A673 (cell line): ENCODE data around the gene CPE. TPM values are rescaled to one million over a fixed set of nuclear protein-coding genes. Genes with fewer than 3 reads are reported as not detected.

ENCODE experiments used
- BruUV-seq: library from RNA; stranded (reverse); fragments of 400-500 nt; replicated peaks from 2 replicates; lab custom pipeline; 2021; lab: Mats Ljungman, UMichigan
- CTCF ChIA-PET: fragments of 300-600 bp; sonication (Branson Sonifier 250); formaldehyde crosslinking; loops from one replicate; lab custom pipeline; 2022; ENCODE audit warnings: antibody characterized with exemption; lab: Charles Lee
- POLR2A ChIA-PET: fragments of 300-600 bp; sonication (Branson Sonifier 250); formaldehyde crosslinking; loops from one replicate; lab custom pipeline; 2022; ENCODE audit warnings: antibody characterized with exemption; ENCODE audit not compliant: low non-redundant PET; lab: Charles Lee
- DNase-seq: peaks from one replicate; pipeline ENCODE4 v3.0.0-alpha.2; 2015; ENCODE audit warnings: low spot score
- H3K27ac ChIP-seq: fragments of 200-600 bp; sonication (generic); 2 replicates; pipeline ENCODE4 v1.5.1; 2016; ENCODE audit warnings: mixed run types, low read depth, mild to moderate bottlenecking, mixed read lengths, antibody characterized with exemption, low read length; ENCODE audit not compliant: poor library complexity, severe bottlenecking
- H3K27me3 ChIP-seq: fragments of 200-600 bp; sonication (generic); replicated peaks from 2 replicates; pipeline ENCODE4 v1.6.1; 2017; ENCODE audit warnings: mixed run types, low read depth, mild to moderate bottlenecking, mixed read lengths, antibody characterized with exemption, low read length; ENCODE audit not compliant: insufficient read depth, poor library complexity
- H3K36me3 ChIP-seq: fragments of 200-600 bp; sonication (generic); 2 replicates; pipeline ENCODE4 v1.6.1; 2016; ENCODE audit warnings: mixed run types, mild to moderate bottlenecking, mixed read lengths, antibody characterized with exemption, low read length; ENCODE audit not compliant: insufficient read depth, poor library complexity, severe bottlenecking
- H3K4me1 ChIP-seq: fragments of 200-600 bp; sonication (generic); 2 replicates; pipeline ENCODE4 v1.6.1; 2017; ENCODE audit warnings: mixed run types, mild to moderate bottlenecking, mixed read lengths, antibody characterized with exemption, low read length; ENCODE audit not compliant: insufficient read depth, poor library complexity, severe bottlenecking
- H3K4me3 ChIP-seq: fragments of 200-600 bp; sonication (generic); 2 replicates; pipeline ENCODE4 v1.5.1; 2016; ENCODE audit warnings: low read depth, mixed run types, mild to moderate bottlenecking, mixed read lengths, low read length; ENCODE audit not compliant: poor library complexity, severe bottlenecking
- H3K9me3 ChIP-seq: fragments of 200-600 bp; sonication (generic); 2 replicates; pipeline ENCODE4 v1.6.1; 2016; ENCODE audit warnings: mixed run types, low read depth, mild to moderate bottlenecking, mixed read lengths, antibody characterized with exemption, low read length; ENCODE audit not compliant: poor library complexity, severe bottlenecking
- EZH2 ChIP-seq: fragments of 200-600 bp; sonication (generic); IDR thresholded peaks from 2 replicates; pipeline ENCODE4 v1.6.1; 2017; ENCODE audit warnings: borderline replicate concordance, low read depth, mild to moderate bottlenecking, mixed read lengths, antibody characterized with exemption, low read length; ENCODE audit not compliant: poor library complexity, severe bottlenecking
- intact Hi-C: fragments of 100-400 bp; cut with micrococcal nuclease; formaldehyde crosslinking; loops from one replicate; pipeline ENCODE4 v1.10.0; 2022; ENCODE audit not compliant: unreplicated experiment
- total RNA-seq: library from RNA; stranded (reverse); gene quantifications from 2 replicates; pipeline ENCODE4 v1.2.3, GENCODE V29; 2021
- TF ChIP-seq, protein P1 (sequence below): fragments of 300-800, 200-600 bp; sonication (generic); conservative IDR thresholded peaks from 2 replicates; pipeline ENCODE4 v1.5.1; 2017; ENCODE audit warnings: low read depth, mild to moderate bottlenecking, antibody characterized with exemption, low read length, moderate library complexity, mixed read lengths

The CPE gene
- total RNA-seq, 1 experiment from 2014 or later = 27.2 TPM

DNA sequence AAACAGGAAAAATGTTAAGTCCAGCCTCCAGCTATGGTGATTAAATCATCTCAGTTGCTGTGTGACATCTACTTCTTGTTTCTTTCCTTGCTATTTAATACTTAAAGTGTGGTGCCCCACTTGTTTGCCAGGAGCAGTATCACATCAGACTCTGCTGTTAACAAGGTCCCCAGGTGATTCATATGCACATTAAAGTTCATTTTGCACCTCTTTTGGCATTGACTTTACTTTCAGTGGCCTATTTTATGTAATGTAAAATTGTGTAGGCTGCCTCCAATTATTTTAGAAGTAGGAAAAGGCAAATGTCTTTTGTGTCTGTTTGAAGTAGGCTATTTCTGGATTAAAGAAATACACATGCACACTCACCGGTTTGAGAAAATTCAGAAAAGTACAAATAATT is 47.5 kb downstream of the CPE start:
- no peaks in the 10 kb centered on the region for H3K36me3 ChIP-seq
- no peak for DNase-seq
- H3K27ac ChIP-seq = no peak overlapping the region
- H3K9me3 ChIP-seq = peaks cover 8% of the 10 kb centered on the region
- H3K4me1 ChIP-seq = no peaks in the 10 kb centered on the region
- TF ChIP-seq, protein P1, sequence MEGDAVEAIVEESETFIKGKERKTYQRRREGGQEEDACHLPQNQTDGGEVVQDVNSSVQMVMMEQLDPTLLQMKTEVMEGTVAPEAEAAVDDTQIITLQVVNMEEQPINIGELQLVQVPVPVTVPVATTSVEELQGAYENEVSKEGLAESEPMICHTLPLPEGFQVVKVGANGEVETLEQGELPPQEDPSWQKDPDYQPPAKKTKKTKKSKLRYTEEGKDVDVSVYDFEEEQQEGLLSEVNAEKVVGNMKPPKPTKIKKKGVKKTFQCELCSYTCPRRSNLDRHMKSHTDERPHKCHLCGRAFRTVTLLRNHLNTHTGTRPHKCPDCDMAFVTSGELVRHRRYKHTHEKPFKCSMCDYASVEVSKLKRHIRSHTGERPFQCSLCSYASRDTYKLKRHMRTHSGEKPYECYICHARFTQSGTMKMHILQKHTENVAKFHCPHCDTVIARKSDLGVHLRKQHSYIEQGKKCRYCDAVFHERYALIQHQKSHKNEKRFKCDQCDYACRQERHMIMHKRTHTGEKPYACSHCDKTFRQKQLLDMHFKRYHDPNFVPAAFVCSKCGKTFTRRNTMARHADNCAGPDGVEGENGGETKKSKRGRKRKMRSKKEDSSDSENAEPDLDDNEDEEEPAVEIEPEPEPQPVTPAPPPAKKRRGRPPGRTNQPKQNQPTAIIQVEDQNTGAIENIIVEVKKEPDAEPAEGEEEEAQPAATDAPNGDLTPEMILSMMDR = no peak
- no peak for TF ChIP-seq EZH2
- ChIA-PET CTCF (no interaction called here), POLR2A (no interaction called here)
- H3K27me3 ChIP-seq = no peaks in the 10 kb centered on the region
- intact Hi-C loops = no loop called here
- no TSS peak for BruUV-seq
- no peak overlapping the region for H3K4me3 ChIP-seq

DNA sequence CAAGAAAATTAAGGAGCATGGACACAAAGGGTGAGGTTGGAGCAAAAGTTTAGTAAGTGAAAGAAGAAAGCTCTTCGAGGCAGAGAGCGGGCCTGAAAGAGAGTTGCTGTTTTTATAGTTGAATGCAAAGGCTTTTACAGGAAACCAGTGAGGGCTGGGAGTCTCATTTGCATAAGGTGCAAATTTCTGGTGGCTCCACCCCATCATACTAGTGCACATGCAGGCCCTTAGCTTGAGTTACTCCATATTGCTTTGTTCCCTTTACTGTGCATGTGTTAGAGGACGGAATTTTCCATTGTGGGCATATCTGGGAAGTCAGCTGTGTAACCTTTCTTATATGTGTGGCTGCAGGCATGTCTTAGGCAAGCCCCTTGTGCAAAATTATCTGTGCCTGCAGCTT is 48.0 kb downstream of the CPE start:
- CTCF ChIA-PET = no interaction called here
- Histone ChIP-seq H3K9me3 (peaks cover 8% of the 10 kb centered on the region), H3K4me1 (no peaks in the 10 kb centered on the region), H3K27me3 (no peaks in the 10 kb centered on the region), H3K27ac (no peak overlapping the region), H3K36me3 (no peaks in the 10 kb centered on the region), H3K4me3 (no peak overlapping the region)
- intact Hi-C loops = no loop called here
- no TSS peak for BruUV-seq
- TF ChIP-seq, protein P1 = no peak
- TF ChIP-seq EZH2 = no peak
- no peak for DNase-seq
- POLR2A ChIA-PET = no interaction called here

DNA sequence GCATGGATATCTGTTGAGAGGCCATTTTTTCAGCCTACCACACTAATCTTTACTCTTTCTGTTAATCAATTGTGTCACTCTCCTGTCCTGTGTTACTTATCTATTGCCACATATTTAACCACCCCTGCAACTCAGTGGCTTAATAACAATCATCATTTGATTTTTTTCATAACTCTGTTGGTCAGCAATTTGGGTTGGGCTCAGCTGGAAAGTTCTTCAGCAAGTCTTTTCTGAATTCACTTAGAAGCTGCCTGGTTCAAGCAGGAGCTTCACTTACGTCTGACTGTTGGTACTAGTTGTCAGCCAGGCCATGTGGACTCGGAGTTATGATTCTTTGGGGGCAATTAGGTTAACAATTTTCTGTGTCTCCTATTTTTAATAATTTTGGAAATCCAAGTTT is 50.1 kb downstream of the CPE start:
- no peaks in the 10 kb centered on the region for H3K4me1 ChIP-seq
- TF ChIP-seq, protein P1 = no peak
- no peak for TF ChIP-seq EZH2
- ChIA-PET POLR2A (no interaction called here), CTCF (no interaction called here)
- no peak overlapping the region for H3K27ac ChIP-seq
- H3K36me3 ChIP-seq = no peaks in the 10 kb centered on the region
- H3K4me3 ChIP-seq = no peak overlapping the region
- H3K9me3 ChIP-seq = peaks cover 8% of the 10 kb centered on the region
- intact Hi-C loops = no loop called here
- H3K27me3 ChIP-seq = no peaks in the 10 kb centered on the region
- no peak for DNase-seq
- BruUV-seq = no TSS peak
